Measurements from ENCODE around the gene AGK. TPM values are rescaled to one million over a fixed set of nuclear protein-coding genes. Genes with fewer than 3 reads are reported as not detected.

AGK gene
- total RNA-seq, 1 experiment from 2014 or later: 41.9 TPM

GRCh38 chr7:141695803-141696289 lies 144.6 kb downstream of the AGK start:
- H3K36me3 ChIP-seq (ENCODE audit: insufficient read depth, low read length, poor library complexity, severe bottlenecking): no peaks in the 10 kb centered on the region
- no TSS peak for BruUV-seq (replicated peaks)
- no peak overlapping the region for H3K27ac ChIP-seq (ENCODE audit: low read depth, low read length, poor library complexity, severe bottlenecking)
- ChIA-PET CTCF (no interaction called here), POLR2A (ENCODE audit: low non-redundant PET) (interaction anchor here (0.5 kb wide), 1 partner anchor 1187 kb away, joined by 6 read pairs; no protein-coding TSS in a partner anchor)
- H3K4me1 ChIP-seq (ENCODE audit: insufficient read depth, low read length, poor library complexity, severe bottlenecking): no peaks in the 10 kb centered on the region
- no peaks in the 10 kb centered on the region for H3K27me3 ChIP-seq (replicated peaks; ENCODE audit: insufficient read depth, low read depth, low read length, poor library complexity)
- intact Hi-C loops (cut with micrococcal nuclease; ENCODE audit: unreplicated experiment): no loop called here
- TF ChIP-seq EZH2 (IDR thresholded peaks at IDR 0.05; ENCODE audit: borderline replicate concordance, low read depth, low read length, poor library complexity, severe bottlenecking): no peak
- no peak for TF ChIP-seq CTCF (conservative IDR thresholded peaks at IDR 0.05; ENCODE audit: low read depth, low read length)
- H3K4me3 ChIP-seq (ENCODE audit: low read depth, low read length, poor library complexity, severe bottlenecking): no peak overlapping the region
- no peak for DNase-seq (ENCODE audit: low spot score)
- no peaks in the 10 kb centered on the region for H3K9me3 ChIP-seq (ENCODE audit: low read depth, low read length, poor library complexity, severe bottlenecking)

GRCh38 chr7:141696348-141696747 lies 145.1 kb downstream of the AGK start:
- Histone ChIP-seq H3K4me1 (ENCODE audit: insufficient read depth, low read length, poor library complexity, severe bottlenecking) (no peaks in the 10 kb centered on the region), H3K27ac (ENCODE audit: low read depth, low read length, poor library complexity, severe bottlenecking) (no peak overlapping the region), H3K27me3 (replicated peaks; ENCODE audit: insufficient read depth, low read depth, low read length, poor library complexity) (no peaks in the 10 kb centered on the region), H3K9me3 (ENCODE audit: low read depth, low read length, poor library complexity, severe bottlenecking) (no peaks in the 10 kb centered on the region), H3K36me3 (ENCODE audit: insufficient read depth, low read length, poor library complexity, severe bottlenecking) (no peaks in the 10 kb centered on the region), H3K4me3 (ENCODE audit: low read depth, low read length, poor library complexity, severe bottlenecking) (no peak overlapping the region)
- no TSS peak for BruUV-seq (replicated peaks)
- TF ChIP-seq CTCF (conservative IDR thresholded peaks at IDR 0.05; ENCODE audit: low read depth, low read length): no peak
- TF ChIP-seq EZH2 (IDR thresholded peaks at IDR 0.05; ENCODE audit: borderline replicate concordance, low read depth, low read length, poor library complexity, severe bottlenecking): no peak
- POLR2A ChIA-PET (ENCODE audit: low non-redundant PET): no interaction called here
- intact Hi-C loops (cut with micrococcal nuclease; ENCODE audit: unreplicated experiment): no loop called here
- DNase-seq (ENCODE audit: low spot score): no peak
- CTCF ChIA-PET: no interaction called here

- TF ChIP-seq CTCF (conservative IDR thresholded peaks at IDR 0.05; ENCODE audit: low read depth, low read length) (no peak), EZH2 (IDR thresholded peaks at IDR 0.05; ENCODE audit: borderline replicate concordance, low read depth, low read length, poor library complexity, severe bottlenecking) (no peak)
- no TSS peak for BruUV-seq (replicated peaks)
- no peak for DNase-seq (ENCODE audit: low spot score)
Measured at GRCh38 chr7:141697211-141697871, 146.1 kb downstream of the AGK start.

More at GRCh38 chr7:141697211-141697871, 146.1 kb downstream of the AGK start:
- no peaks in the 10 kb centered on the region for H3K27me3 ChIP-seq (replicated peaks; ENCODE audit: insufficient read depth, low read depth, low read length, poor library complexity)
- H3K4me1 ChIP-seq (ENCODE audit: insufficient read depth, low read length, poor library complexity, severe bottlenecking): peaks cover 2% of the 10 kb centered on the region
- POLR2A ChIA-PET (ENCODE audit: low non-redundant PET): no interaction called here
- H3K4me3 ChIP-seq (ENCODE audit: low read depth, low read length, poor library complexity, severe bottlenecking): no peak overlapping the region
- H3K9me3 ChIP-seq (ENCODE audit: low read depth, low read length, poor library complexity, severe bottlenecking): no peaks in the 10 kb centered on the region
- intact Hi-C loops (cut with micrococcal nuclease; ENCODE audit: unreplicated experiment): no loop called here
- CTCF ChIA-PET: no interaction called here
- H3K36me3 ChIP-seq (ENCODE audit: insufficient read depth, low read length, poor library complexity, severe bottlenecking): no peaks in the 10 kb centered on the region
- H3K27ac ChIP-seq (ENCODE audit: low read depth, low read length, poor library complexity, severe bottlenecking): no peak overlapping the region

All from A673 (cell line).